ENCODE measurements around the gene CNOT4. TPM values are rescaled to one million over a fixed set of nuclear protein-coding genes. Genes with fewer than 3 reads are reported as not detected.

CNOT4 gene
- total RNA-seq, 1 experiment from 2014 or later = 13.6 TPM

DNA sequence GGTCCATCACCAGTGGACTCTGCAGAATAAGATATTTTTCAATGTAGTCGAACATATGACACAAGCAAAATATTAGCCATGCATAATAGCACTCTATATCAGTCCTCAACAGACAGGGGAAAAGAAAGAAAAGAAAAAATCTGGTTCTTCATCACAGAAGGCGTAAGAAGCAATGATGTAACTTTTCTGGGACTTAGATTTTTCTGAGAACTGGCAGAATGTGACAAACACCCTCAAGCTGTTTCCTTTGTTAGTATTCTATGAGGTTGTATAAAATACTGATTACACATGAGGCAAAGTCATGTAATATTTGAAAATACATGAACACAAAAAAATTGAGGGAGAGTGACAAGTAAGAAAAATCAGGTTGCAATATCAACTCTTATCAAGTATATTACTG is 84.9 kb downstream of the CNOT4 start:
- no peak for DNase-seq (ENCODE audit: low read depth, low spot score)
- in situ Hi-C loops (cut with HindIII; ENCODE audit: low pct_unique_long_range_greater_than_20kb, low sequenced_read_pairs) = no loop called here

GRCh38 chr7:135420786-135421185 is 89.1 kb downstream of the CNOT4 start:
- in situ Hi-C loops (cut with HindIII; ENCODE audit: low pct_unique_long_range_greater_than_20kb, low sequenced_read_pairs) = no loop called here
- DNase-seq (ENCODE audit: low read depth, low spot score) = no peak

- in situ Hi-C loops (cut with HindIII; ENCODE audit: low pct_unique_long_range_greater_than_20kb, low sequenced_read_pairs) = no loop called here
- no peak for DNase-seq (ENCODE audit: low read depth, low spot score)
These were observed 93.5 kb downstream of the CNOT4 start for GRCh38 chr7:135416431-135416830.

DNA sequence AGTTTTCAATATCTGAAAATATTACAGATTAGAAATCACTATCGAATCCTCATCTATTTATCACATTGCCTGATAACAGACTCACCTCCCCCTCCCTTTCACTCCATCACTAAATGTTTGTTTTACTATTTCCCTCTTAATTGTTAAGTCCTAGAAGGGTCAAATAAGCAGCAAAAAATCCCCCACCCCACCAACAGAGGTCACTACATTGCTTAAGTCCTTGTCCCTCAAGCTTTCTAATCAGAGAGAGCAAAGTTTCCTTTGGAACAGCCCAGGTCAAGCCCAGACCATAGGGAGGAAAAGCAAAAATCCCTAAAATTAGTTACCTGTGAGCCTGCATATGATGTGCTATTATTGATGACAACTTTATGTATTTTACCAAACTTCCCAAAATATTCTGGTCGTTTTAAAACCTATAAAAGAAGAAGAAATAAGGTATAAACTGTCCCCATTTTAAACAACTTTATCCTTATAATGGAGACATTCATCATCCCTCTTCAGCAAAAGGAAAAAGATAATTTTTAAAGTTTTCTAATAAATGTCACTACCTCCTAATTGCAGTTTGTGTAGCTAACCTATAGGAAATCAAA is 95.0 kb downstream of the CNOT4 start:
- peak; percentile 88 for DNase-seq (ENCODE audit: low read depth, low spot score)
- in situ Hi-C loops (cut with HindIII; ENCODE audit: low pct_unique_long_range_greater_than_20kb, low sequenced_read_pairs) = no loop called here

DNA sequence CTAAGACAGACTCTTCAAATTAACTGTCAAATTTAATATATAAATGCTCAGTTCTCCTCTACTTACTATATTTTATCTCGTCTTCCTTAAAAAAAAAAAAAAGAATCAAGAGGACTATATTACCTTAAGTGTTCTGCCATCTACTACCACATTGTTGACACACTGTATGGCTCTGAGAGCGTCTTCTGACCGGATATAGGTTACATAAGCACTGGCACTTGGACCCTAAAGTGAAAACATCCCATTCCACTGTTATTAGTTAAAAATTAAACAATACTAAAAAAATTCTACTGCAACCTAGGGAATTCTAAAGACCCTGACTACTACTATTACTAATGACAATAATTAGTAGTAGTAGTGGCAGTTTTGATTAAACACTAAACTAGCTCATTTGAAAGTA is 95.7 kb downstream of the CNOT4 start:
- no peak for DNase-seq (ENCODE audit: low read depth, low spot score)
- in situ Hi-C loops (cut with HindIII; ENCODE audit: low pct_unique_long_range_greater_than_20kb, low sequenced_read_pairs) = no loop called here

DNA sequence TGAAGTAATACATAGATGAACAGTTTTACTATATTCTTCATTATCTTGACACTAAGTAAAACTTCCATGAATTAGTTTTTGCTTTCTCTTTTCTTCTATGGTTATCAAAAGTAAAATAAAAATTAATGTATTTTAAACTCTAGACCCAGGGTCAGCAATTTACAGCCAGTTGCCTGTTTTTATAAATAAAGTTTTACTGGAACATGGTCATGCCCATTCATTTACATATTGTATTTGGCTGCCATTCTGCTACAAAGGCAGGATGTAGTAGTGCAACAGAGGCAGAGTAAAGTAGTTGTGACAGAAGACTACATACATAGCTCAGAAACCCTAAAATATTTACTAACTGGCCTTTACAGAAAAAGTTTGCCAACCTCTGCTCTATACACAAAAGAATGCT is 98.8 kb downstream of the CNOT4 start:
- no peak for DNase-seq (ENCODE audit: low read depth, low spot score)
- in situ Hi-C loops (cut with HindIII; ENCODE audit: low pct_unique_long_range_greater_than_20kb, low sequenced_read_pairs) = no loop called here

DNA sequence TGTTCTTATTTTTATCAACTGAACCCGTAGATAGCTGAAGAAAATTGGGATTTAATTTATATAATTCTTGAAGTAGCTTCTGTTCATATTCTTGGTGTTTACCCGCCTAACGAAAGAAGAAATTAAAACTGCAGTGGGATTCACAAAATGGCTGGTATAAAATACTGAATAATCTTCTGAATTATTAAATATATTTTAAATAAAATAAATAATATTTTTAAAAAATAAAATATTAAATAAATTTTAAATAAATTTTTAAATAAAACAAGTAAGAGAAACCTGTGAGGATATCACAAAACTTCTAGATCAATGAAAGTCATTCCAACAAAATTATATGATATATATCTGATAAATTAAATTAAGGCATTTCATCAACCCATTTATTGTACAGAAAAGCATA is 99.4 kb downstream of the CNOT4 start:
- in situ Hi-C loops (cut with HindIII; ENCODE audit: low pct_unique_long_range_greater_than_20kb, low sequenced_read_pairs) = no loop called here
- no peak for DNase-seq (ENCODE audit: low read depth, low spot score)

DNA sequence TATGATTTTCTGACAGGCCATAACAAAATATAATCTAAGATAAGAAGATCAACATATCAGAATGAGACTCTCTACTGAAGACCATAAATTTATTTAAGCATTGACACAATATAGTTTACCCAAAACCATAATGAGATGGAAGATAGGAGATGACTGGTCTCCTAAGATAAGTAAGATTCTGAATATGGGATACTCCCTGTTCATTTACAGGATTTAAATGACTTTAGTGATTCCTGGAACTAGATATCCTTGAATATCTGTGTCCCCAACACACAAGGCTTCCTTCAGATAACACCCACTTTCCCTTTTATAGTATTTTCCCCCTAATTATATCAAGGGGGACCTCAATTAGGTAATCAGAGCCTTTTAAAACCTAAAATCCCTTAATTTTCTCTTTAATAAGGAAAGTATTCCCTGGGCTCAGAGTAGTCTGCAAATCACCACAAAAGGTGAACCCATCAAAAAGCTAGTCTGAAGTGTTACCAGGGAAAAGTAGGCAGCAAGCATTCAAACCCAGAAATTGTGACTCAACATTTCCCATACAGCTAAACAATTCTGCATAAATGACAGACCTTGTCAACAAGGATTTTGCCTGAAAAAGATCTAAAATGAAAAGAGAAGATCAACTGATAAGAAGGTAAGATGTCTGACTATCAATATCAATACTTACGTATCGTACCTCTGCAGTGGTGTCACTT is 99.9 kb downstream of the CNOT4 start:
- in situ Hi-C loops (cut with HindIII; ENCODE audit: low pct_unique_long_range_greater_than_20kb, low sequenced_read_pairs) = no loop called here
- DNase-seq (ENCODE audit: low read depth, low spot score) = no peak

GRCh38 chr7:135407884-135408283 is 102.0 kb downstream of the CNOT4 start:
- in situ Hi-C loops (cut with HindIII; ENCODE audit: low pct_unique_long_range_greater_than_20kb, low sequenced_read_pairs) = no loop called here
- no peak for DNase-seq (ENCODE audit: low read depth, low spot score)

GRCh38 chr7:135406918-135407317 is 103.0 kb downstream of the CNOT4 start:
- no peak for DNase-seq (ENCODE audit: low read depth, low spot score)
- in situ Hi-C loops (cut with HindIII; ENCODE audit: low pct_unique_long_range_greater_than_20kb, low sequenced_read_pairs) = no loop called here

DNA sequence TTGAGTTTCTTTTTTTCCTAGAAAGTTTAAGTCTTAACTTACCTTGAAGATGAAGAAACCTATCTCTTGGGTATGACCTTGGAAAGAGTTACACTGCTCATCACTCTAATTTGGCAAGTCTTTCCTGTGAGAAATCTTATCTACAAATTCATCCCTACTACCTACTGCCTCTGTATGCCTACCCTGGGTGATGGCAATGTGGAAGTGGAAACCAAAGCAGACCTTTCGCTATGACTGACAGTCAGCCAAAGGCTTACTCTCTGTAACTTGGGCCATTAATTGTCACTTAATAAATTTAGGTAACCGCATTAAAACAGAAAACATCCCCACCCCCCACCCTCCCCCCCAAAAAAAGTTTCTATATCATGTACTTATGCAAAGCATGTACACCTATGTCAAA is 103.9 kb downstream of the CNOT4 start:
- in situ Hi-C loops (cut with HindIII; ENCODE audit: low pct_unique_long_range_greater_than_20kb, low sequenced_read_pairs) = no loop called here
- DNase-seq (ENCODE audit: low read depth, low spot score) = no peak

DNA sequence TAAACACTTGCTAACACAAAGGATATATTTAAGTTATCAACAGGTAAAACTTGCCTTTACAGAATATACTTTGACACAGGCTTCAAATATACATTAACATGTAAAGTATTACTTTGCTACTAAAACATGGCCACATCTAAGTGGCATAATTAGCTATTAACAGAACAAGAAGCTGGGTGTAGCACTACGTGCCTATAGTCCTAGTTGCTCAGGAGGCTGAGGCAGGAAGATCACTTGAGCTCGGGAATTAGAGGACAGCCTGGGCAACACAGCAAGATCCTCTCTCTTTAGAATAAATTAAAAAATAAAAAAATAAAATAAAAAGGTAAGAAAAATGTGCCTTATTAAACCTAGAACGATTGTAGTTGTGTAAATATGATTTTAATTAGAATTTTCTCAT is 106.6 kb downstream of the CNOT4 start:
- in situ Hi-C loops (cut with HindIII; ENCODE audit: low pct_unique_long_range_greater_than_20kb, low sequenced_read_pairs) = no loop called here

DNA sequence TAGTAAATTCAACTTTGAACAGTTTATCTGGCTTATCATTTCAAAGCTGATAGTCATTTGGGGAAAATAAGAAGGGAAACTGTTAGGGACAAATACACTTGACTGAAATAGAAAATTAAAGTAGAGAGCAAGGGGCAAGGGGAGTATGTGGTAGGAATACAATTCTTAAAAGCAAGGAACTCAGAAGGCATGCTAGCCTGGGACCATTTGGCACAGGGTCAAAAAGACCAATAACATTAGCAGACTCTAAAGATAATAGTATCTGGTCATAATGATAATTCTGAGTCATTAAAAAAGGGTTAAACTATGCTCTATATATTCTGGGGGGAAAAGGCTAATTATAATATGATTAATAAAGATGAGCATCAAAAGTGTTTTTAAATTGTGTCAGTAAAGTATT is 112.2 kb downstream of the CNOT4 start:
- in situ Hi-C loops (cut with HindIII; ENCODE audit: low pct_unique_long_range_greater_than_20kb, low sequenced_read_pairs) = no loop called here
- no peak for DNase-seq (ENCODE audit: low read depth, low spot score)

More for the DNA sequence above, 106.6 kb downstream of the CNOT4 start:
- DNase-seq (ENCODE audit: low read depth, low spot score) = no peak

DNA sequence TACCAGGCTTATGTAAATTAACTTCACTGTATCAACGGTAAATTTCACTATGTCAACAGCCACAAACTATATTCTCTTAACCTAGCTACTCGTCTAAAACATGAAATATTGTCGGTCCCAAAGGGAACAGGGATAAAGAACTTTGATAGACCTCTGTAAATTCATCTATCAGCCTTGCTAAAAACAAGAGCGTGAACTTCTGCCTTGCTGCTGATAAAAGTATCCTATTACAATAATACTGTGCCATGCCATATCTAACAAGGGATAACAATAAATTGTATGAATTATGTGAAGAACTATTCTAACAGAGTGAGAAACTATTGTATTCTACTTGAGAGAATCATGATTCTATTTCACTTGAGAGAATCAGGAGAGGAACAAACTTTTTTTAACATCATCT is 117.2 kb downstream of the CNOT4 start:
- DNase-seq (ENCODE audit: low read depth, low spot score) = no peak
- in situ Hi-C loops (cut with HindIII; ENCODE audit: low pct_unique_long_range_greater_than_20kb, low sequenced_read_pairs) = no loop called here

DNA sequence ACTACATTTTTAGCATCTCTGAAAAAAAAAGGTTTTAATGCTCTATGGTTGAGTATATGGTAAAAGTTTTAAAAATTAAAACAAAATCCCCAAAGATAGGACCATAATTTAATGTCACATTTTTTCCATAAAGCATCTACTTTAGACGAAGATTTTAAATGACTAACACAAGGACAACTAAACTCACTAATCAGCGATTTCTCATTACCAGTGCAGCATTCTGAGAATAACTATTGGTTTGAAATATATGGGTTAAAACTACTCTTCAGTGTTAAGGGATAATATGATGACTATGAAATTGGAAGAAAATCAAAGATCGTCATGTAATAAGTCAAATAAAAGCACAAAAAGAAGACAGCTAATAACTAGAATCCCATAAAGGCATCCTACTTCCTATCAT is 118.4 kb downstream of the CNOT4 start:
- no peak for DNase-seq (ENCODE audit: low read depth, low spot score)
- in situ Hi-C loops (cut with HindIII; ENCODE audit: low pct_unique_long_range_greater_than_20kb, low sequenced_read_pairs) = no loop called here

- no peak for DNase-seq (ENCODE audit: low read depth, low spot score)
- in situ Hi-C loops (cut with HindIII; ENCODE audit: low pct_unique_long_range_greater_than_20kb, low sequenced_read_pairs) = no loop called here
These were observed 119.1 kb downstream of the CNOT4 start for GRCh38 chr7:135390829-135391228.

DNA sequence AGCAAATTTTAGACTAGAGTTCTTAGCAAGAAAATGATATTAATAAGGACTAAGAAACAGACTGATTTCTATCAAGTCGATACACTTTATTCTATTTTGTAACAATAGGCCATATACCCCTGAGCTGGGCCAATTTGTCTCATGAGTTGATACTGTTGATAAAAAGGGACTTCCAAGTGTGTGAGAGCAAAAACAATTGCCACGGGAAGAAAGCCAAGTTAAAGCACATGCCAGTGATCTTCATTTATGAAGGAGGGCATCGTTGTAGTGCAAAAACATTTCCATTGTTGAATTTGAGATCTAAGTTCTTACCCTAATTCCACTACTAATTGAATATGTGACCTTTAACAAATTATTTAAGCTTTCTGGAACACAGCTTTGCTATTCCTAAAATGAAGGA is 119.9 kb downstream of the CNOT4 start:
- no peak for DNase-seq (ENCODE audit: low read depth, low spot score)
- in situ Hi-C loops (cut with HindIII; ENCODE audit: low pct_unique_long_range_greater_than_20kb, low sequenced_read_pairs) = no loop called here

- in situ Hi-C loops (cut with HindIII; ENCODE audit: low pct_unique_long_range_greater_than_20kb, low sequenced_read_pairs) = no loop called here
- no peak for DNase-seq (ENCODE audit: low read depth, low spot score)
These were observed 121.3 kb downstream of the CNOT4 start for GRCh38 chr7:135388616-135389015.

DNA sequence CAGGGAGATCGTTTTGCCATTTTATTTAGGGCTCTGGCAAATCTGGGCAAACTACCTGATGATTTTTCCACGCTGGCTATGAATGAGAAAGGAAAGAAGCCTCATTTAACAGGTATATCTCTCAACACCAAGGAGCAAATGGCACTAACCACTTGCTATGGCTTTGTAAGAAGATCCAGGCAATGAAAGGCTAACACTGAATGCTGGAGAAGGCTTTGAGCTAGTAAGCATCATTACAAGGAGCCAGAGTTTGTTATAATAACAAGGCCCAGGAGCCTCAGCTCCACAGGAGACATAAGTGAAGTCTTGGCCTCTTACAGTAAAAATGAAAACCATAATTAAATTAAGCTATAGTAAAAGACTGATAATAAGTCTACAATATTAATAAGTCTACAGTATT is 123.1 kb downstream of the CNOT4 start:
- in situ Hi-C loops (cut with HindIII; ENCODE audit: low pct_unique_long_range_greater_than_20kb, low sequenced_read_pairs) = no loop called here

GRCh38 chr7:135386181-135386580 is 123.7 kb downstream of the CNOT4 start:
- DNase-seq (ENCODE audit: low read depth, low spot score) = no peak
- in situ Hi-C loops (cut with HindIII; ENCODE audit: low pct_unique_long_range_greater_than_20kb, low sequenced_read_pairs) = no loop called here

More for the DNA sequence above, 123.1 kb downstream of the CNOT4 start:
- DNase-seq (ENCODE audit: low read depth, low spot score) = no peak

All from SK-MEL-5 (cell line).